Subcutaneous abdominal adipose tissue (tissue), 5 donors: Measurements from ENCODE around the gene LMF2.

Experiments used
- H3K27ac ChIP-seq: one replicate; pipeline ENCODE4 v1.7.0; 2013; ENCODE audit warnings: low read depth, mild to moderate bottlenecking, inconsistent platforms, low read length, moderate library complexity
- H3K27me3 ChIP-seq, 5 donors: one replicate each; pipeline ENCODE4 v1.7.0; 2013; ENCODE audit warnings: low read length in 5 of 5, inconsistent platforms in 1 of 5; ENCODE audit not compliant: control insufficient read depth in 5 of 5, insufficient read depth in 4 of 5
- H3K36me3 ChIP-seq, 5 donors: one replicate each; pipeline ENCODE4 v1.7.0; 2013; ENCODE audit warnings: low read length in 5 of 5; ENCODE audit not compliant: control insufficient read depth in 5 of 5, insufficient read depth in 5 of 5
- H3K4me1 ChIP-seq, 5 donors: one replicate each; pipeline ENCODE4 v1.7.0; 2013; ENCODE audit warnings: low read length in 5 of 5, mild to moderate bottlenecking in 3 of 5, moderate library complexity in 1 of 5; ENCODE audit not compliant: control insufficient read depth in 5 of 5, insufficient read depth in 5 of 5
- H3K4me3 ChIP-seq, 5 donors: one replicate each; pipeline ENCODE4 v1.7.0; 2013; ENCODE audit warnings: low read length in 5 of 5, low read depth in 1 of 5
- H3K9ac ChIP-seq, 5 donors: one replicate each; pipeline ENCODE4 v1.7.0; 2013; ENCODE audit warnings: low read length in 5 of 5, mild to moderate bottlenecking in 4 of 5, moderate library complexity in 3 of 5
- H3K9me3 ChIP-seq, 5 donors: one replicate each; pipeline ENCODE4 v1.7.0; 2013; ENCODE audit warnings: low read length in 5 of 5; ENCODE audit not compliant: control insufficient read depth in 5 of 5
- donor health status: healthy.
- donor health status: healthy.
- donor health status: healthy.
- donor health status: healthy.
- donor health status: healthy.

Gene LMF2

GRCh38 chr22:50465066-50465930 lies 42.2 kb downstream of the LMF2 start:
- H3K4me1 ChIP-seq = peaks cover 0 to 16% (median 12%) of the 10 kb centered on the region in 5 donors
- no peaks in the 10 kb centered on the region for H3K9me3 ChIP-seq
- no peak overlapping the region for H3K27ac ChIP-seq
- H3K27me3 ChIP-seq = no peaks in the 10 kb centered on the region
- H3K36me3 ChIP-seq = peaks cover 0 to 80% (median 76%) of the 10 kb centered on the region in 5 donors
- H3K9ac ChIP-seq = no peak overlapping the region
- no peak overlapping the region for H3K4me3 ChIP-seq

GRCh38 chr22:50464451-50464850 lies 43.1 kb downstream of the LMF2 start:
- Histone ChIP-seq H3K27me3 (no peaks in the 10 kb centered on the region), H3K27ac (no peak overlapping the region), H3K9me3 (no peaks in the 10 kb centered on the region), H3K4me1 (peaks cover 0 to 8% (median 6%) of the 10 kb centered on the region in 5 donors), H3K9ac (no peak overlapping the region), H3K36me3 (peaks cover 0 to 88% (median 85%) of the 10 kb centered on the region in 5 donors), H3K4me3 (no peak overlapping the region)

GRCh38 chr22:50463188-50463900 lies 44.2 kb downstream of the LMF2 start:
- Histone ChIP-seq H3K36me3 (peaks cover 0 to 99% (median 96%) of the 10 kb centered on the region in 5 donors), H3K4me1 (no peaks in the 10 kb centered on the region), H3K27ac (no peak overlapping the region), H3K4me3 (no peak overlapping the region), H3K9ac (no peak overlapping the region), H3K27me3 (no peaks in the 10 kb centered on the region), H3K9me3 (no peaks in the 10 kb centered on the region)

- H3K4me1 ChIP-seq = no peaks in the 10 kb centered on the region
- H3K27me3 ChIP-seq = no peaks in the 10 kb centered on the region
- H3K9me3 ChIP-seq = no peaks in the 10 kb centered on the region
- H3K9ac ChIP-seq = no peak overlapping the region
- no peak overlapping the region for H3K27ac ChIP-seq
- no peak overlapping the region for H3K4me3 ChIP-seq
- H3K36me3 ChIP-seq = peaks cover 0 to 98% (median 98%) of the 10 kb centered on the region in 5 donors
Observed at GRCh38 chr22:50461979-50462540, 45.4 kb downstream of the LMF2 start.

- Histone ChIP-seq H3K4me1 (no peaks in the 10 kb centered on the region), H3K36me3 (peaks cover 0 to 98% (median 98%) of the 10 kb centered on the region in 5 donors), H3K9me3 (no peaks in the 10 kb centered on the region), H3K9ac (no peak overlapping the region), H3K27ac (no peak overlapping the region), H3K27me3 (no peaks in the 10 kb centered on the region), H3K4me3 (no peak overlapping the region)
Observed at GRCh38 chr22:50461536-50461935, 46.0 kb downstream of the LMF2 start.

- Histone ChIP-seq H3K9me3 (no peaks in the 10 kb centered on the region), H3K4me3 (no peak overlapping the region), H3K9ac (no peak overlapping the region), H3K27ac (no peak overlapping the region), H3K4me1 (no peaks in the 10 kb centered on the region), H3K27me3 (no peaks in the 10 kb centered on the region), H3K36me3 (peaks cover 0 to 97% (median 96%) of the 10 kb centered on the region in 5 donors)
Observed at GRCh38 chr22:50460938-50461337, 46.6 kb downstream of the LMF2 start.

GRCh38 chr22:50459496-50460140 lies 47.9 kb downstream of the LMF2 start:
- no peak overlapping the region for H3K9ac ChIP-seq
- no peaks in the 10 kb centered on the region for H3K27me3 ChIP-seq
- no peak overlapping the region for H3K27ac ChIP-seq
- peaks cover 0 to 97% (median 96%) of the 10 kb centered on the region in 5 donors for H3K36me3 ChIP-seq
- no peaks in the 10 kb centered on the region for H3K4me1 ChIP-seq
- H3K4me3 ChIP-seq = no peak overlapping the region
- no peaks in the 10 kb centered on the region for H3K9me3 ChIP-seq

GRCh38 chr22:50459016-50459415 lies 48.5 kb downstream of the LMF2 start:
- no peaks in the 10 kb centered on the region for H3K9me3 ChIP-seq
- H3K27me3 ChIP-seq = no peaks in the 10 kb centered on the region
- no peak overlapping the region for H3K4me3 ChIP-seq
- no peak overlapping the region for H3K9ac ChIP-seq
- no peak overlapping the region for H3K27ac ChIP-seq
- peaks cover 0 to 97% (median 96%) of the 10 kb centered on the region in 5 donors for H3K36me3 ChIP-seq
- no peaks in the 10 kb centered on the region for H3K4me1 ChIP-seq

GRCh38 chr22:50456466-50457234 lies 50.9 kb downstream of the LMF2 start:
- no peak overlapping the region for H3K27ac ChIP-seq
- no peak overlapping the region for H3K9ac ChIP-seq
- H3K36me3 ChIP-seq = peaks cover 0 to 85% (median 82%) of the 10 kb centered on the region in 5 donors
- H3K9me3 ChIP-seq = no peaks in the 10 kb centered on the region
- no peak overlapping the region for H3K4me3 ChIP-seq
- no peaks in the 10 kb centered on the region for H3K27me3 ChIP-seq
- no peaks in the 10 kb centered on the region for H3K4me1 ChIP-seq
